GM19328 (cell line): ENCODE results near the gene RBM44.

ENCODE experiments used
- ATAC-seq: cut with Tn5 transposase; IDR thresholded peaks from one replicate; pipeline ENCODE4 v1.9.1; 2021; ENCODE audit warnings: mild to moderate bottlenecking, moderate library complexity; ENCODE audit not compliant: unreplicated experiment

Gene RBM44

DNA sequence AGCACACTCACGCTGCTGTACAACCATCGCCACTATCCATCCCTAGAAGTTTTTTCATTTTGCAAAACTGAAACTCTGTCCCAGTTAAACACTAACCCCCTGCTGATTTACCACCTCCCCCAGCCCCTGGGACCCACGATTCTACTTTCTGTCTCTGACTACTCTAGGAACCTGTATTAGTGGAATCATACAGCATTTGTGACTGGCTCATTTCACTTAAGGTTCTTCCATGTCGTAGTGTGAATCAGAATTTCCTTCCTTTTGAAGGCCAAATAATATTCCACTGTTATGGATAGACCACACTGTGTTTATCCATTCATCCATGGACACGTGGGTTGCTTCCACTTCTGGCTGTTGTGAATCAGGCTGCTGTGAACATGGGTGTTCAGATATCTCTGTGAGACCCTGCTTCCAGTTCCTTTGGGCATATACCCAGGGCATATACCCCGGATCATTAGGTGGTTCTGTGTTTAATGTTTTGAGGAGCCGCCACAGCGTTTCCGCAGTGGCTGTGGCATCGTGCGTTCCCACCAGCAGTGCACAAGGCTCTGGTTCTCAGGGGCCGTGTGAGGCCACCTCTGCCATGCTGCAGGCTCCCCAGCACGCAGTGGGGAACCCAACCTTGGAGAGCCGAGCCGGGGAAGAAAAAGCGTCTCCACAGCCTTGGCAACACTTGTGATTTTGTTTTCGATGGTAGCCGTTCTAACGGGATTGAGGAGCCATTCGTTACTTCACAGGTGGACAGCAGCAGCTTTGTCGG is 70.9 kb downstream of the RBM44 start:
- ATAC-seq = no peak

- ATAC-seq = no peak
Measured at GRCh38 chr2:237870126-237870525, 71.5 kb downstream of the RBM44 start.

- ATAC-seq = no peak
Measured at GRCh38 chr2:237870754-237871651, 72.4 kb downstream of the RBM44 start.

GRCh38 chr2:237872178-237872887 is 73.8 kb downstream of the RBM44 start:
- ATAC-seq = no peak

GRCh38 chr2:237873421-237873831 is 74.8 kb downstream of the RBM44 start:
- ATAC-seq = no peak

- no peak for ATAC-seq
Measured at GRCh38 chr2:237873897-237874551, 75.4 kb downstream of the RBM44 start.

DNA sequence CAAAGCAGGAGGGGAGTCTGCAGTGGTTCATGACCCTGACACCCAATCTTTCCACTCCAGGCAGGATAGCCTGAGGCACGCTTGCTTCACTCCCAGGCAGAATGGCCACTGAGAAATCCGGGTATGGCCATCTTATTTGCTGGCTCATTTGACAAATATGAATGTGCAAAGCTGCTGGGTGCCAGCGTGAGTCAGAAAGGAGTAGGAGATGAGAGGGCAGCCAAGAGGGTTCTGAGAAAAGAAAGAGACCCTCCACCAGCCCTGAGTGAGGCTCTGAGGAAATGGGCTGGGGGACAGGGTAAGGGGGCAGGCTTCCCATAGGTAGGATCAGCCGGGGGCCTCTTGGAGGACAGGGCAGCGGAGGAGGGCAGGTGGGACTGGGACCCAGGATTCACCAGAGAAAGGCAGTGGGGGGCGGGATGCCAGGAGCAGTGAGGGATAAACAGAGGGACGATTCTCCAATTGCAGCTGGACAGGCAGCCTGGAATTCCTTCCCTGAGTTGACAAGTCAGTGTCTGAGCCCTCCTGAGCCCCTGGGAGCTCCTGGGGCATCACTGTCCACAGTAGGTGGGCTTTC is 76.1 kb downstream of the RBM44 start:
- ATAC-seq = no peak

GRCh38 chr2:237875256-237876060 is 76.9 kb downstream of the RBM44 start:
- ATAC-seq = no peak

DNA sequence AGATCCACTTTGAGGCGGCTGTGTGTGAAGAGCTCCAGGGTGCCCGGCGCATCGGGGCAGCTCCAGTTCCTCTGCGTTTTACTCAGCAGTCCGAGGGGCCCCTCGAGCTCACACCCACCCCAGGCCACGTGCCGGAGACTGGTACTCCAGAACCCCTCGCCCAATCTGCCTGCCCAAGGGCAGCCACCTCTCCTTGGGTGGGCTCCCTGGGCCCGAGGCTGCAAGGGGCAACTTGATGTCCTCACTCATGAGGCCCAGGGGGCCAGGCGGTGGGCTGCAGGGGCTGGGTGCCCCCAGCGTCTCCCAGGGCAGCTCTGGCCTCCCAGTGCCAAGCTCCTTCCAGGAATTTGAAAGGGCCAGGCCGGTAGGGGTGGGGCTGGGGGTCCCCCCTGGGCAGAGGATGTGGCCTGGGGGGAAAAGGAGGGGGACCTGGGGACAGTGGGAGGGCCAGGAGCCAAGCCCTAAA is 77.5 kb downstream of the RBM44 start:
- no peak for ATAC-seq

- no peak for ATAC-seq
Measured at GRCh38 chr2:237876532-237876931, 78.0 kb downstream of the RBM44 start.

- no peak for ATAC-seq
Measured at GRCh38 chr2:237876951-237877491, 78.4 kb downstream of the RBM44 start.

- no peak for ATAC-seq
Measured at GRCh38 chr2:237877576-237878307, 79.2 kb downstream of the RBM44 start.

- no peak for ATAC-seq
Measured at GRCh38 chr2:237878321-237879057, 79.9 kb downstream of the RBM44 start.

GRCh38 chr2:237879058-237879430 is 80.5 kb downstream of the RBM44 start:
- ATAC-seq = no peak

- ATAC-seq = no peak
Measured at GRCh38 chr2:237879991-237880560, 81.5 kb downstream of the RBM44 start.

GRCh38 chr2:237882510-237883481 is 84.2 kb downstream of the RBM44 start:
- ATAC-seq = no peak
